Fibroblast of skin of right biceps (primary cell): ENCODE results near the gene PLXNC1.

Experiments
- DNase-seq: peaks from one replicate; pipeline ENCODE4 v3.0.0-alpha.2; 2013

The PLXNC1 gene

DNA sequence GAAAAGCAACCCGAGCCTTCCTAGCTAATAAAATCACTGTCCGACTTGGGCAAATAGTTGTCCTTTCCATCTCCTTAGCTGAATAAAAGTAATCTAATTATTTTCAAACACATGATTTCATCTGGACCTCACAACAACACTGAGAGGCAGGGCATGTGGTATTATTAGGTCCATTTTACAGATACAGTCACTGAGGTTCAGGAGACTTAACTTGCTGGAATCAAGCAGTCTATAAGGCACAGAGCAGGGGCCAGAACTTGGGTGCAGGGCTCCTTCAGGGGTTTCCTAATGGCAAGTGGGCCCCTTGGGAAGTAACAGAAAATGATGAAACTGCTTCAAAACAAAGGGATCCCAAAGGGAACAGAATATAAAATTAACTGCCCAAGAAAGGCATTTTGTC lies 15.5 kb downstream of the PLXNC1 start:
- DNase-seq: no peak

DNA sequence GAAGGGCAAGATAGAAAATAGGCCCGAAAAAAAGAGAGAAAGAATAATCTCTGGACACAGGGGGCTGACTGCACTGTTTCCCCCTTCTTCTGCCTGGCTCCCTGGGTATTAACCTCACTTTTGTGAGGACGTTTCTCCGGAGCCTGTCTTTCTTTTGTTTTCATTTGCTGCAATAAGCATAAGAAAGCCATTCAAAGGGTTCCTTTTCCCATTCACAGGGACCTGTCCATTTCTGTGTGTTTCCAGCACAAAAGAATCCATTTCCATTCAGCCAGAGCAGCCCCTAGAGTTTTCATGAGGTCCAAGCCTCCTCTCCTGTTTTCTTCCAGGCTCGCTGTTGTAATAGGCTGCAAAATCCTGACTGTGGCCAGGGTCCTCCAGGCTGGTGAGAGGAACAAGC lies 16.8 kb downstream of the PLXNC1 start:
- no peak for DNase-seq

DNA sequence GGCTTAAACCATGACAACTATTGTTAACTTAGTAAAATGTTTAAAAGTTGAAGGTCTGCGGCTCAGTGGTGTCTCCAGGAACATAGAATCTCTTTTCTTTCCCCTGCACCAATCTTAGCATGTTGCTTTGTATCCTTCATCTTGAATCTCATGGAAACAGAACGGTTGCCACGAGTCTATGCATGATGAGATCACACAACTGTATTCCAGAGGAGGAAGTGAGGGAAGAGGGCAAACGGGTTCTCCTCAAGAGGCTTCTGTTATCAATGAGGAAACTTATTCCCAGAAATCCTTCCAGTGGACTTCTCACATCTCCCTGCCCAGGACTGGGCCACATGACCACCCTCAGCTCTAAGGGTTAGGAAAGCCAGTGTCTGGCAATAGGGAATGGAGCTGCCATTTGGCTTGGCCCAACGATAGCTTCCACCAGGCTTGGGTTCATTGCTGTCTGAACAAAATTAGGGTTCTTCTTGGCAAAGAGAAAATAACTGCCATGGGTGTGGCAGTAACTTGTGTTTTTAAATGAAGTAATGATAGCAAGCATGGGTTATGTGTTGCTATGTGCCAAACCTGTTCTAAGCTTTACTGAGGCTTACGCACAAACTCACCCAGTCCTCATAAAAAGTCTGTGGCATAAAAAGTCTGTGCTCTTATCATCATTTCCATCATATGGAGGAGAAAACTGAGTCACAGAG lies 17.4 kb downstream of the PLXNC1 start:
- no peak for DNase-seq

DNA sequence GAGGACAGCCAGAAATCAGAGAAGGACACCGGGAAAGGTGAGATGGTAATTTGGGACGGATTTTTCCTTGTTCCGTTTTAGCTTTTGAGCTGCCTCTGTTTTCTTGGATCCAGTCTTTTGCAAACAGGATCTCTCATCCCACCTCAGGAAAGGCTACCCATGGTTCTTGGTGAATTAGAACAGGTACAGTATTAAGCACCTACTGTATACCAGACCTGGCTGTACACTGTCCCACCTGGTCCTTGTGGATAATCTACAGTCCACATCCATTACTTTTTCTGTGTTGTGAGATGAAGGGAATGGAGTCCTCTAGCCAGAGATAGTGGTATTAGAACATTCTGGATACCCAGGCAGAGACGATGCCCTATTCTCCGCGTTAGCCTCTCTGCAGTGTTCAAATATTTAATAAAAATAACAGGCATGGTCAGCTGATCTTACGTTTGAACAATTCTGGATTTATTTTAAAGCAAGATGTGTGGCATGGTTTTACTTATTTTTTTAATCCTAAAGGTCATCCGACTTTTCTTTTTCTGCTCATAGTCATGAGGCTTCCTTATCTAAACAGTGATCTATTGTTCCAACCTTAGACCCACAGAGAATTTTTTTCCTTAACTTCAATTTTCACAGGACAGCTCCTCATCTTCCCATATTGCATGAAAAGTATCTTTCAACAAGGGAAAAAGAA lies 18.8 kb downstream of the PLXNC1 start:
- DNase-seq: no peak

DNA sequence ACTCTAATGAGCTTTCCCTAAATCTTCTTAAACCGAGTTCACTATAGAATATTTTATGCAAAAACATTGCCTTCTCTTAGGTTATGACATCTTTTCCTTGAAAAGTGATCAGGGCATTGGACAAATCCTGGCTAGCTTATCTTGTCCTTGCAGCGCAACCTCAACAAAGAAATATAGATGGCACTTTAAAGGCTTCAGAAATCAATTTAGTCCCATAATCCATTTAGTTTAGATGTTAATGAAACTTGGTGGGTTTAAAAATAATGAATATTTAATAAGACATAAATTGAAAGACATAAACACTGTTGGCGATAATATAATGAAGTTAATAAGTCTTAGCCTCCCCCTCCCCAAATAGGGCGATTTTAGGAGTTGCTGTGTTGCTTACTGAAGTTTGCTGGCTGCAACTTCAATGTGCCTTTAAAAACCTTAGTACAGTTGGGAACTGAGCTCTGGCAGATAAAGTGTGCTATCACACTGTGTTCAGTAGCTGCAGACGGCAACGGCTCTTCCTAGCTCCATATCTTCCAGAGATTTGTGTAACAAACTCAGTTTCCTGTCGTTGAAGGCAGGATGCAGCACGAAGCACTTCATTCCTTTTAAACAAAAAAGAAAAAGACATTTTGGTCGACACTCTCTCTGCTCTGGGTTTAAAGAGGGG lies 19.5 kb downstream of the PLXNC1 start:
- no peak for DNase-seq

DNA sequence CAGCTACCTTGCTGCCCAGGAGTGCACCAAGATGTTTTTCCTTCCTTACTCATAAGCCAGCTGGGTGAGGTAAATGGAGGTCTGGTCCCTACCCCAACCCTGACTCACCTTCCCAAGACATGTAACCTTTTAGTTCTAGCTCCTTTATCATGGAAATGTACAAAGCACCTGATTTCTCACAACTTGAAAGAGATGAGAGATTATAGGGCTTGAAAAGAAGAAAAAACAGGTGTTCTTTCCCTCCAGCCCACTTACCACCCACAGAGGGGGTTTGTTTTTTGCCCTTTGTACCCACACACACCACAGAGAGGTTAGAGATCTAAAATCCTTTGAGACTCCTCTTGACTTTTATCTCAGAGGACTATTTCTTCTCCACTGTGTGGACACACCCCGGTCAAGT lies 21.1 kb downstream of the PLXNC1 start:
- no peak for DNase-seq

DNA sequence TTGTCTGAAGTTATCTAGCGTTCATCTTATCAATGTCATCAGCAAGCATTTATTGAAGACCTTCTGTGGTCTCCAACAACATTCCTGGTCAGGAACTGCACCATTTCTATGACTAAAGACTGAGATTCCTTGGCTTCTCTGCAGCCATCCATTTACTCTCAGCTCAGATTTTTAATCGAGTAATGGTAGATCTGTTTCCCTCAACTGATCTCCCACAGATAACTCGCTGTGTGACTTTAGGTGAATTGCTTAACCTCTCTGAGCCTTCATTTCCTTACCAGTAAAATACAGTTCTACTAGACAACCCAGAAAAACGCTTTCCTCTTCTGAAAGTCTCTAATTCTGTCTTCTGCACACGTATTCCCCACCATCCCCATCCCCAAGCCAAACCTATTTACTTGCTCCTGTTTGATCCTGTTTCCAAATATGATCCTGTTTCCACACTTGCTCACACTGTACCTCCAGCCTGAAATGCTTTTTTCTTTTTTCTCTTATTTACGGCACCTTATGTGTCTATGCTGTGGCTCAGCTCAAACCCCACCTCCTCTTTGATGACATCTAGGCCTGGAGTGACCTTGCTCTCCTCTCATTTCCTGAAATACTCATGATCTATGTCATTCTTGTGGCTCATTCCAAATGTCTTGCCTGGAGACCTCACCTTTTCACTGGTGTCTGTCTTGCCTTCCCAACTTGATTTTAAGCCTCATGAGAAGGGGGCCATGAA lies 21.8 kb downstream of the PLXNC1 start:
- peak; percentile 56 for DNase-seq

DNA sequence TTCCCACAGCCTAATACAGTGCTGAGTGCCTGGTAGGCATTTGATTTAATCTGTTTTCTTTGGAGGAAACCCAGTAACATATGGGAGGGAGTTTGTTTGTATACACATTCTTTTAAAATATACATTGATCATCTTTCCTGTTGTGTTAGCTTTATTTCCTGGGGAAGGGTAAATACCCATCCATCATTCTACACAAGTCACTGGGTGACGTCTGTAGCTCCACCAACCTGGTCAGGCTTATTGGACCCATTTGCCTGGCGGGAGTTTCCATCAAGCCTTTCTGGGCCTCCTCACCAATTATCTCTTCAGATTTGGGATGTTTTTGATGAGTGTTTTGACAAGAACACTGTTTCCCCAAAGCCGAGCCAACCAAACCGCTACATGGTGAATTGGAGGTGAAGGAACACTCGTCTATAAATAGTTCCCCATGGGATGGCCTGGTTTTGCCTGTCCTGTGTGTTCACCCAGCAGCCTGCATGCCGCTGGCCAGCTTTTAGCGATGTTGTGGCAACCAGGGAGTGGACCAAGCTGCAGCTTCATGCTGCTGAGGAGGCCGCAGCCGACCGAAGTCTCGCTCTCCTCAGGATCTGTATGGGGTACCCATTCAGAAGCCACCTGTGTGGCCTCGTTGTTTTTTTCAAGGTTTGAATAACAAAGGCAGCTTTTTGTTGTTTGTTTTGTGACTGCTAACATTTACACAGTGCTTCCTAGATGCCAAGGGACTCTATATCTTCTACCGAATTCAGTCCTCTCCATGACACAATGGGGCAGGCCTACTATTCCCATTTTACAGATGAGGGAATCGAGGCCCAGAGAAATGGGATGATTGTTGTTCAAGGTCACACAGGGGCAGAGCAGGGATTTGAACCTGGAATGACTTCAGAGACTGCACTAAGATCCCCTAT lies 22.6 kb downstream of the PLXNC1 start:
- DNase-seq: no peak

DNA sequence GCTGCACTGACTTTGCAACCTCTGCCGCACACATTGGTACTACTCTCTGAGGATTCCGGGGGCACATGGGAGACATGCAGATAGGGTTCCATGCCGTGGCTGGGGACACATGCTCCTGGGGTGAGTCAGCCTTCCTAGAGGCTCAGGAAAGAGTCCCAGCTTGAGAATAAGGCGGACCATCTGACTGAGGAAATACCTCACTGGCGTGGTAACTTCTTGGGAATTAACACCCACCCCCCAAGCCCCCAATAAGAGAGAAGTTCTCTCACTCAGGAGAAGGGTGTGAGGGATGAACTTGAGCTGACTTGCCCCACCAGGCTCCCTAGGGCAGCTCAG lies 23.2 kb downstream of the PLXNC1 start:
- peak; percentile 88 for DNase-seq

DNA sequence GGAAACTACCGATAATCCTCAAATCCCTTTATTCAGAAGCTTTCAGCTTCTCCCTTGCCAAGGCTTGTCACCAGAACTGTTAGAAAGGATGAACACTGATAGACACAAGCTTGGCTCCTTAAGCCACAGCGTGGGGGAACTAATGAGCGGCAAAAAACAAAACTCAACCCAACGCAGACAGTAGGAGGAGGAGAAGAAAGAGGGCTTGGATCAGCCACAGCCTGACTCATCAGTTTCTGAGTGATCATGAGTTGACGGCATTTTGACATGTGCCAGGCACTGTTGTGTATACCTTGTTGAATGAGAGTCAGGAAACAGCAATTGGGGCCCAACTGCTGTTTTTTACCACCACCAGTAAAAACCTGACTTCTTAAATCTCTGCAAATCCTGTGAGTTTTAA lies 23.7 kb downstream of the PLXNC1 start:
- DNase-seq: peak; percentile 80

DNA sequence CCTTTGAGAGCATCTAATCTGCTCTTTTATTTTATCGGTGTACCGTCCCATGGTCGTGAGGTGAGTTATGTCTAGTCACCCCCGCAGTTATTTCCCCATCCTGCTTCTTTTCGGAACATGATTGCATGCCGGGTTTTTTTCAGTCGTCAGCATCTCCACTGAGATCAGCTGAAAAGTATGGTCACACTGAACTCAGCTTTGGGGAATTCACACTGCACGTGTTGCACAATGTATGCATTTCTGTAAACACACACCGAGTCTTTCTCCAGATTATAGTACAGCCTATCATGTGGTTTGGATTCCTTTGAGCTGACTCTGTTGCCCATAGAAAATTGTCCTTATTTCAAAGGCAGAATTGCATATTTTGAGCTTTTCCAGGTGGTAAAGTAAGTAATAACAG lies 24.6 kb downstream of the PLXNC1 start:
- peak; percentile 98 for DNase-seq

DNA sequence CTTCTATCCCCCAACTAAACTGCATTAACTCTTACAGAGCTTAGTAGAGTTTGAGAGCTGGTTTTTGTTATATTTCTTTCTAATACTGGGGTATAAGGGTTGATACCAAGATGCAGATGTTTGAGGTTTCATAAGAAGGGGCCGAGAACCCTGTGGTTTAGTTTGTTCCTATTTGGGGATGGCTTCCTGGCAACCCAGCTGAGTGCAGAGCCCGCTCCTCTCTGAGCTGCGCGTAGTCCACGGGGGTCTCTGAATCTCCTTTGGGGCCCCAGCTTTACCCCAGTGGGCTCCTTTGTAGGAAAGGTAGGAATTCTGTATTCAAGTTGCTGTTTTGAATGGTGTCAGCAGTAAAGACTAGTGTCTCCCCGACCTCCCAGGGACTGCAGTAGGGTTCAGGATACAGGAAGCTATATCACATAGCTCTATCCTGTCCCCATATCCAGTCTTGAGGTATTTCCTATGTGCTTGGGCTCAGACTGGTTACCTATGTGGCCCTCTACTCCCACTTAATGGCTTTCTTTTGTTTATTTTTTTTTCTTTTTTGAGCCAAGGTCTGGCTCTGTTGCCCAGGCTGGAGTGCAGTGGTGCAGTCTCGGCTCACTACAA lies 25.4 kb downstream of the PLXNC1 start:
- no peak for DNase-seq

DNA sequence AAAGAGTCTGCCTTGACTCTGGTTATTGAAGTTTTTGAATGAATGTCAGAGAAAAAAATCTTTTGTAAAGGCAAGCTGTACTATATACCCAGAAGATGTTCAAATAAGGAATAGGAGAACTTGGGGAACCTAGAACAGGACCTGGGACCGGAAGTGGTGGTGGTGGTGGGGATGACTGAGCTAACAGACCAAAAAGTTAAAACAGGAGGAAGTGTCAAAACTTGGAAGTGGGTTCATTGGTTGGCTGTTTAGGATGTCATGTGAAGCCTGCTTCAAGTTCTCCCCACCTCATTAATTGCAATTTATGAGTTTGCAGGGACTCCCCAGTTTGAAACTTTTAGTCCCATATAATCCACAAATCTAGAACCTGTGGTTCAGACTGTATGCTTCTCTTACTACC lies 26.2 kb downstream of the PLXNC1 start:
- DNase-seq: no peak

DNA sequence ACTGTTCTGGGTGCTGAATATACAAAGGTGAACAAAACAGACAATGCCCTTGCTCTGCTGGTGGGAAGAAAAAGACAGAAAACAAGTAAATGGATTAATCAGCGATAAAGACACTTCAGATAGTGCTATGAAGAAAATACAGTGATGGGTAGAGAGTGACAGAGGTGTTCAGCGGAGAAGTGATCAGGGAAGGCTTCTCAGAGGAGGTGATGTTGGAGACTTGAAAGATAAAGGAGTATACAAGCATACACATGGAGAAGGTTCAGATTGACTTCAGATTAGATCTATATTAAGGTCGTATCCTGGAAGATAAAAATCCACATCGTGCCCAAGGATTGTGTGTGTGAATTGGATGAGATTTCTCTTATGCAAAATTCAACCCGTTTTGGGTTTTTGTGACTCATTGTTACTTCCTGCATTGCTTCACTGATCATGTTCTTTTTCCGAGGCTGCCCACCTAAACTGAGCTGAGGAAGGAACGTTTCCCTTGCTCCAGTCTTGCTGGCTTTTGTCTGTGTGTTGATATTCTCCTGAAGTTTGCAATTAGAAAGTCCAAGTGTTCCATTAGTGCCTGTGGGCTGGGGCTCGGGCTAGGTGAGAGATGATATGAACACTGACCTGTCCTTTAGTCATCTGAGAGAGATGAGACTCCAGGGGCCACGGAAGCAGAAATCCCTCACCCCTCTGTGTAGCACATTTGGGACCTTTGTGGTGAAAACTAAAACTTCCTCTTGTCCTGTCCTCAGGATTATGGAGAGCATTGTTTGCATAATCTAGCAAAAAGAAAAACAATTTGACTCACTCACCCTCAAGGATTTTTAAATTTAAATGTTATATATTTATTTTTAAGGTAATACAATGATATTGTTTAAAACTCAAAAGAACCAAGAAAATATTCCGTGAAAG lies 27.6 kb downstream of the PLXNC1 start:
- peak; percentile 53 for DNase-seq

DNA sequence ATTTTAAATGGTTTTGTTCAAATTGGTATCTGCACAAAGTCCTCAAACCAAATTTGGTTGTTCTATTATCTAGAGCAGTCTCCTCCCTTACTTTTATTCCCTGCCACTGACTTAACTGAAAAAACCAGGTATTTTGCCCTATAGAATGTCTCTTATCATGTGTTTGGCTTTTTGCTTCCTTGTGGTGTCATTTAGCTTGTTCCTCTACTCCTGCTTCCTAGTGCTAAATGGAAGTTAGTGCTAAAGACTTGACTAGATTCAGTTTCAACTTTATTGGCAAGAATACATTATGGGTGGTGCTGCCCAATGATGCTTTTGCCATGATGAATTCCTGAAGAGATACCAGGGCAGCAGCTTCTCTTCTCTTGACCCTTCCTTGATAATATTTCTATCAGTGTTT lies 29.7 kb downstream of the PLXNC1 start:
- DNase-seq: no peak

DNA sequence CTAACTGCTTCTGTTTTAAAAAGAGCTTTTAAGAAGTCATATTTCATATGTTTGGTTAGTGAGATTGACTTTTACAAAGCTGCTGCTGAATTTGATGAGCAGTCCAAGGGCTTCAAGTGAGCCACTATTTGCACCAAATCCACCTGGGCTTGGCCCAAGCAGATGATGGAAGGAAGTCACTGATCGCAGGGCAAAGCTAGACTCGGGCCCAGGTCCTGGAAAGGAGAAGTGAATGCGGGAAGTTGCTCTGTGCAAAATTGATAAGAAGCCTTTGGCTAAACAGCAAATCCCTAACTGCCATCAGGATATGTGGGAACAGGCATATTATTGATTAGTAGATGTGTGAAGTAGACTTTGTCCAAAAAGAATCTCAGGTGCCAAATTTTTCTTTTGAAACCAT lies 30.5 kb downstream of the PLXNC1 start:
- no peak for DNase-seq

DNA sequence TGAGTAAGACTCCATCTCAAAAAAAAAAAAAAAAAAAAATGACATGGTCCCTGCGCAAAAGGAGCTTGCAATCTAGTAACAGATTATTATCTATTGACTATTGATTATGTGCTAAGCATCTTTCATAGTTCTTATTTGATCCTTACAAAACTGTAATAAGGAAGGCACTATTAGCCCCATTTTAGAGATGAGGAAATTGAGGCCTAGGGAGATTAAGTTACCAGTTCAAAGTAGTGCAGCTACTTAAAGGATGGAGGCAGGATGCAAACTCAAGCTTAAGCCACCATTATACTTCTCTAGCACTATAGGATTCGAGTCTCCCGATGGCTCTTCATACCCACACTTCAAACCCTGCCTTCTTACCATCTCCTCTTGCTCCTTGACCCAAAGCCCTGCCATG lies 31.3 kb downstream of the PLXNC1 start:
- no peak for DNase-seq

DNA sequence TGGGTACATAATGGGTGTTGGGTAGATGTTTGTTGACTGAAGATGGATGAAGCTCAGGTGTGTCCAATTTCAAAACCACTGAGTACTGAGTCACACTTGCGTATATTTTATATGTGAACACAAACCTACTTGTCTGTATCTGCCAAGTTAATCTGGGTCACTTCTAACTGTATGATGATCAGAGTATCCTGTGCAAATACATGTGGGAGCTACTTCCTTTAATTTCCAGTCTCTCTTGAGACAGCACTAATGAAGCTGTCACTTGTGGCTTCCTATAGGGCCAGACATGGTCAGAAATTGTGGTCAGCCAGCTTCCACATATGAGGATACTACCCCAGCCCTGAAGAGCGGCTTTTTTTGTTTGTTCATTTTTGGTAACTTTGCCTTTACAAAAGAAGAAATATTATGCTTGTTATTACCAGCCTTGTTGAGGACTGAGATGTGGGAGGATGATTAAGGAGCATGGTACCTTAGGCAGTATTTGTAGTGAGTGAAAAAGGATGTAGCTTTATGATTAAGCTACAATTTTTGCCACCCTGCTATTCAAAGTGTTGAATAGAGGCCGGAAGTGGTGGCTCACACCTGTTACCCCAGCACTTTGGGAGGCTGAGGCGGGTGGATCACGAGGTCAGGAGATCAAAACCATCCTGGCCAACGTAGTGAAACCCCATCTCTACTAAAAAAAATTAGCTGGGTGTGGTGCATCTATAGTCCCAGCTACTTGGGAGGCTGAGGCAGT lies 32.4 kb downstream of the PLXNC1 start:
- no peak for DNase-seq

DNA sequence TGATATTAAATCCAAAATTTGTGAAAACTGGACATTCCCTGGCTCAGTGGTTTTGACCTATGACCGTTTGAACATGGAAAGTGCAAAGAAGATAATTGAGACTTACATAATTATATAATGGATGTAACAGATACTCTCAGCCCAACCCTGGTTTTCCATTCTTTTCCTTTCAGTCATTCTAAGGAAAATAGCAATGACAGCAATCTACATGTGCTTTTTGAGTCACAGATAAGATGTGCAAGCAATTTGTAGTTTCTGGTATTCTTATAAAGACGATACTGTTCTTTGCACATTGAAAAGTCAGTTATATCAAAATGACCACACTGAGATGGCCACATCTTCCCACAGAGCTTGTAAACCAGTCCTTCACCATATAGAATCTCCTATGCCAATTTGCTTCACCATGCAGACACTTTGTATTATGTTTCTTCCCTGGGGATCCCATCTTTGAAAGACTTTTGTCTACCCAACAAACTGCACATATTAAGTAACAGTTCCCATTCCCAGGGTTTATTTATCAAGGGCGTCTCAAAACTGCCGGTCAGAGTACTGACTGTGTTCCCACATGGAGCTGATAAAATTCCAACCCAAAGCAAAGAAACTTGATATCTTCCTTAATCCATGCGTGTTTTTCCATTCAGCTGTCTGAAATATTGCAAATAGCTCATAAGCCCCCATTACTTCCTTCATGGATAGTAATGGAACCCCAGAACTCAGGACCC lies 34.8 kb downstream of the PLXNC1 start:
- DNase-seq: no peak
